ENCODE results near the gene PPM1M. TPM values are rescaled to one million over a fixed set of nuclear protein-coding genes. Genes with fewer than 3 reads are reported as not detected.

The PPM1M gene
- total RNA-seq, 4 donors from 2014 or later, result 2.0 to 8.4 (median 6.2) TPM

- intact Hi-C loops (cut with DNase I; ENCODE audit: low total_unique reads), result loop anchor here (10.0 kb wide), 1 partner anchor 47 kb away; no protein-coding TSS in a partner anchor
- H3K4me1 ChIP-seq, result peaks cover 0 to 4% (median 0%) of the 10 kb centered on the region in 4 donors
- H3K36me3 ChIP-seq, result peaks cover 0 to 5% (median 0%) of the 10 kb centered on the region in 4 donors
- 75 to 76% methylated on average over 2 to 10 of the region's 11 CpGs for WGBS, 2 donors (ENCODE audit: low coverage in 1 of 2)
- no peaks in the 10 kb centered on the region for H3K27me3 ChIP-seq
- no peak overlapping the region for H3K27ac ChIP-seq
- in situ Hi-C loops (cut with MboI; ENCODE audit: low pct_ligation_motif_present in 1 of 4, low pct_unique_long_range_greater_than_20kb in 1 of 4, low sequenced_read_pairs in 3 of 4), result no loop called here
- H3K4me3 ChIP-seq, result no peak overlapping the region
- no peaks in the 10 kb centered on the region for H3K9me3 ChIP-seq
- TF ChIP-seq POLR2AphosphoS5 (IDR thresholded peaks at IDR 0.05) (no peak), EP300 (IDR thresholded peaks at IDR 0.05; ENCODE audit: low read depth) (no peak), POLR2A (IDR thresholded peaks at IDR 0.05) (no peak)
- TF ChIP-seq, protein P1, sequence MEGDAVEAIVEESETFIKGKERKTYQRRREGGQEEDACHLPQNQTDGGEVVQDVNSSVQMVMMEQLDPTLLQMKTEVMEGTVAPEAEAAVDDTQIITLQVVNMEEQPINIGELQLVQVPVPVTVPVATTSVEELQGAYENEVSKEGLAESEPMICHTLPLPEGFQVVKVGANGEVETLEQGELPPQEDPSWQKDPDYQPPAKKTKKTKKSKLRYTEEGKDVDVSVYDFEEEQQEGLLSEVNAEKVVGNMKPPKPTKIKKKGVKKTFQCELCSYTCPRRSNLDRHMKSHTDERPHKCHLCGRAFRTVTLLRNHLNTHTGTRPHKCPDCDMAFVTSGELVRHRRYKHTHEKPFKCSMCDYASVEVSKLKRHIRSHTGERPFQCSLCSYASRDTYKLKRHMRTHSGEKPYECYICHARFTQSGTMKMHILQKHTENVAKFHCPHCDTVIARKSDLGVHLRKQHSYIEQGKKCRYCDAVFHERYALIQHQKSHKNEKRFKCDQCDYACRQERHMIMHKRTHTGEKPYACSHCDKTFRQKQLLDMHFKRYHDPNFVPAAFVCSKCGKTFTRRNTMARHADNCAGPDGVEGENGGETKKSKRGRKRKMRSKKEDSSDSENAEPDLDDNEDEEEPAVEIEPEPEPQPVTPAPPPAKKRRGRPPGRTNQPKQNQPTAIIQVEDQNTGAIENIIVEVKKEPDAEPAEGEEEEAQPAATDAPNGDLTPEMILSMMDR (IDR thresholded peaks at IDR 0.05), result no peak
- no peak for DNase-seq
These were observed 51.9 kb downstream of the PPM1M start for GRCh38 chr3:52297242-52298148.

DNA sequence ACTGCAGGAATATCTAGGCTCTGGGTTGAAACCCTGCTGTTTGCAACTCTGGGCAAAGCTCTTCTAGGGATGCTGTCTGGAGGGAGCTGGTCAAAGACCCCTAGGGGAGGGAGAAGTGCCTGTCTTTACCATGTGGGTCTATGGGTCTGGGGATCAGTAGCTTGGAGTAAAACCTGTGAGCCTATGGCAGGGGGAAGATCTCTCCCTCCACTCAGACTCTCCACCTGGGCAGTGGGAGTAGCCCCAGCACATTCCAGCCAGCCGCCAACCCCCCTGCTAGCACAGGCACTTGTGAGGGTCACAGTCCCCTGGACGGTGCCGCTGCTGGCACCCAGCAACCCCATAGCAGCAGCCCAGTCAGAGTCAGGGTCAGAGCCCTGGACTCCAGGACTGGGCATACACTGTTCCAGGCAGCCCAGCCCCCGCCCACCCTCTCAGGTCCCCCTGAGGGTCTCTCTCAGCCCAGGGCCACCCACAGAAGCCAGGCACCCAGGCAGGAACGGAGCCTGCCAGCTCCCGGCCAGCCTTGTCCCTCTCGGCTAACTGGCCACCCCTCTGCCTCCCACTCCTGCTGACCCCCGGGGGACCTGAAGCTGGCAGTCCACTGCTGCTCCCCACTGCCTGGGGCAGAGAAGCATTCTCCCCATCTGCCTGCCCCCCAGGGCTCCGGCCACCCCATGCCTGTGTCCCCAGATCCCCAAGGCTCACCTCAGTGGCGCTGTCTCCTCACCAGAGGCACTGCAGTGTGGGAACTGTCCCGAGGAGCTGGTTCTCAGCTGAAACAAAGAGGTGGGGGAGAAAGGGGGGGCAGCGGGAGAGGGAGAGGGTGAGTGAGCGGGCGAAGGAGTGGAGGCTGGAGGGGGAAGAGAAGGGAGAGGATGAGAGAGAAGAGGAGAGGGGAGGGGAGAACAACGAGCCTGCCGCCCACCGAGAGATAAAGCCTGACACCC lies 52.9 kb downstream of the PPM1M start:
- Histone ChIP-seq H3K9me3 (no peaks in the 10 kb centered on the region), H3K4me1 (peaks cover 0 to 4% (median 0%) of the 10 kb centered on the region in 4 donors), H3K27me3 (no peaks in the 10 kb centered on the region), H3K36me3 (peaks cover 0 to 5% (median 0%) of the 10 kb centered on the region in 4 donors), H3K4me3 (no peak overlapping the region), H3K27ac (no peak overlapping the region)
- 0 to 51% methylated on average over 3 to 17 of the region's 17 CpGs for WGBS, 2 donors (ENCODE audit: low coverage in 1 of 2)
- intact Hi-C loops (cut with DNase I; ENCODE audit: low total_unique reads) (loop anchor here (10.0 kb wide), 1 partner anchor 46 kb away; no protein-coding TSS in a partner anchor), in situ Hi-C loops (cut with MboI; ENCODE audit: low pct_ligation_motif_present in 1 of 4, low pct_unique_long_range_greater_than_20kb in 1 of 4, low sequenced_read_pairs in 3 of 4) (no loop called here)
- TF ChIP-seq EP300 (IDR thresholded peaks at IDR 0.05; ENCODE audit: low read depth) (no peak), POLR2A (IDR thresholded peaks at IDR 0.05) (no peak), POLR2AphosphoS5 (IDR thresholded peaks at IDR 0.05) (no peak)
- TF ChIP-seq, protein P1 (IDR thresholded peaks at IDR 0.05), result no peak
- DNase-seq, result no peak

- in situ Hi-C loops (cut with MboI; ENCODE audit: low pct_ligation_motif_present in 1 of 4, low pct_unique_long_range_greater_than_20kb in 1 of 4, low sequenced_read_pairs in 3 of 4), result no loop called here
- no peak for DNase-seq
- Histone ChIP-seq H3K9me3 (no peaks in the 10 kb centered on the region), H3K27ac (no peak overlapping the region), H3K27me3 (no peaks in the 10 kb centered on the region), H3K4me1 (peaks cover 0 to 4% (median 0%) of the 10 kb centered on the region in 4 donors), H3K36me3 (no peaks in the 10 kb centered on the region), H3K4me3 (no peak overlapping the region)
- WGBS, 2 donors (ENCODE audit: low coverage in 1 of 2), result 48 to 63% methylated on average over 6 to 10 of the region's 10 CpGs
- intact Hi-C loops (cut with DNase I; ENCODE audit: low total_unique reads), result loop anchor here (10.0 kb wide), 1 partner anchor 45 kb away; no protein-coding TSS in a partner anchor
- TF ChIP-seq POLR2A (IDR thresholded peaks at IDR 0.05), result no peak
- TF ChIP-seq POLR2AphosphoS5 (IDR thresholded peaks at IDR 0.05), result no peak
- TF ChIP-seq, protein P1 (IDR thresholded peaks at IDR 0.05), result no peak
- TF ChIP-seq EP300 (IDR thresholded peaks at IDR 0.05; ENCODE audit: low read depth), result no peak
These were observed 53.8 kb downstream of the PPM1M start for GRCh38 chr3:52299247-52299878.

Small RNA genes within 50 kb of the gene (small RNA-seq; reads per million reads assigned to genes)
- gene MIR135A1, result 0 to 1.4 (median 0.12) reads per million in 4 donors
- gene MIRLET7G, result 815 to 1,590 (median 1,225) reads per million in 4 donors

Other genes starting within 250 kb of the PPM1M start
- gene RPL29, start 249.9 kb upstream of the PPM1M start, total RNA-seq, result 1,000 to 10,000 TPM in 1 of 4 donors, 100 to 1,000 TPM in 3; 366 to 1,281 (median 746) TPM
- gene DUSP7, start 189.2 kb upstream of the PPM1M start, total RNA-seq, result 1 to 10 TPM; 2.2 to 8.2 (median 6.2) TPM
- 1 to 10 TPM in 2 of 4 donors, under 1 TPM in 1, not detected in 1; 0.80 to 3.1 (median 2.2) TPM for gene POC1A, start 91.3 kb upstream of the PPM1M start, total RNA-seq
- 100 to 1,000 TPM in 1 of 4 donors, 10 to 100 TPM in 3; 70.1 to 101 (median 84.0) TPM for gene ALAS1, start 47.6 kb upstream of the PPM1M start, total RNA-seq
- gene TLR9, start 20.1 kb upstream of the PPM1M start, total RNA-seq, result under 1 TPM in 1 of 4 donors, not detected in 3; 0.16 TPM
- gene TWF2, start 6.6 kb upstream of the PPM1M start, total RNA-seq, result 10 to 100 TPM; 29.9 to 82.7 (median 61.0) TPM
- 10 to 100 TPM; 14.6 to 44.9 (median 40.8) TPM for gene WDR82, start 32.9 kb downstream of the PPM1M start, total RNA-seq
- 100 to 1,000 TPM in 1 of 4 donors, 10 to 100 TPM in 3; 43.7 to 118 (median 73.7) TPM for gene GLYCTK, start 42.1 kb downstream of the PPM1M start, total RNA-seq
- 100 to 1,000 TPM in 1 of 4 donors, 10 to 100 TPM in 3; 17.6 to 102 (median 26.3) TPM for gene DNAH1, start 70.6 kb downstream of the PPM1M start, total RNA-seq
- gene BAP1, start 164.2 kb downstream of the PPM1M start, total RNA-seq, result 100 to 1,000 TPM in 2 of 4 donors, 10 to 100 TPM in 2; 61.8 to 588 (median 92.6) TPM
- 10 to 100 TPM in 3 of 4 donors, 1 to 10 TPM in 1; 6.0 to 24.2 (median 16.4) TPM for gene PHF7, start 164.9 kb downstream of the PPM1M start, total RNA-seq
- gene SEMA3G, start 199.3 kb downstream of the PPM1M start, total RNA-seq, result 10 to 100 TPM in 1 of 4 donors, 1 to 10 TPM in 3; 1.2 to 21.7 (median 2.3) TPM
- 10 to 100 TPM in 1 of 4 donors, 1 to 10 TPM in 1, not detected in 2; 7.1 to 10.4 TPM for gene TNNC1, start 208.3 kb downstream of the PPM1M start, total RNA-seq
- gene NISCH, start 209.8 kb downstream of the PPM1M start, total RNA-seq, result 100 to 1,000 TPM in 2 of 4 donors, 10 to 100 TPM in 2; 72.0 to 137 (median 98.6) TPM
- gene STAB1, start 249.6 kb downstream of the PPM1M start, total RNA-seq, result 100 to 1,000 TPM in 1 of 4 donors, 10 to 100 TPM in 3; 42.6 to 152 (median 70.3) TPM

All from transverse colon (tissue), 4 donors.